Measurements from ENCODE around the gene BBS9. TPM values are rescaled to one million over a fixed set of nuclear protein-coding genes. Genes with fewer than 3 reads are reported as not detected.
"Not testable (repeated sequence)": the region's sequence is repeated elsewhere in the genome, so short reads cannot be mapped to it uniquely, and the experiment has no call there.

BBS9 gene
- total RNA-seq, 1 donor from 2014 or later = 33.0 TPM

DNA sequence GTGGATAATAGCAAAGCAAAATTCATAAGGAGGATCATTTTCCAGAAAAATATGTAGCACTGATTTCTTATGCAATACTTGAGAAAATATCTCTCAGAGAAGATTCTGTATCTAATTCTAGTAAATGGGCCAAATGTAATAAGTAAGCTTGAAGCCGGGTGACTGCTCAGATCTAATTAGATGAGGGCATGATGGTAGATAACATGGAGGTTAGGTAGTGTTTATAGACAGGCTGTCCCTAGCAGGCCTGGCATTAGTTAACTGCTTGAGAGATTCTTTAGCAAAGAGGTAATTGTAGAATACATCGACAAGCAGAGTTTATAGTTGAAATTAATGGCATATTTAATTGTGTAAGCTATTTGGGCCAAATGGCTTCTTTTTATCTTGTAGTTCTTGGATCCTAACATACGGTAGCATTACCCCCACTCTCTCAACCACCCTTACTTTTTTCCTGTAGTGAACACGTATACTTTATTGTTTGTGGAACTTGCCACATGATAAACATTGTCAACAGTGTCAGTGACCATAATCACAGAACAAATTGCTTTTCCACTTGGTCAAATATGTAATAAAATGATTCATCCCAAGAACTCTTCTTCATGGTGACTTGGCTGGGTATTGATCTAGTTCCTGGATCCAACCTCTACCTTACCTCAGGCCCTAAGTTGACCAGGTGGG lies 343.1 kb downstream of the BBS9 start:
- no peak overlapping the region for H3K27ac Mint-ChIP-seq (ENCODE audit: unreplicated experiment)
- H3K36me3 Mint-ChIP-seq (ENCODE audit: low read depth, unreplicated experiment) = no peaks in the 10 kb centered on the region
- no peak overlapping the region for H3K4me3 Mint-ChIP-seq (ENCODE audit: unreplicated experiment)
- TF ChIP-seq, protein P1, sequence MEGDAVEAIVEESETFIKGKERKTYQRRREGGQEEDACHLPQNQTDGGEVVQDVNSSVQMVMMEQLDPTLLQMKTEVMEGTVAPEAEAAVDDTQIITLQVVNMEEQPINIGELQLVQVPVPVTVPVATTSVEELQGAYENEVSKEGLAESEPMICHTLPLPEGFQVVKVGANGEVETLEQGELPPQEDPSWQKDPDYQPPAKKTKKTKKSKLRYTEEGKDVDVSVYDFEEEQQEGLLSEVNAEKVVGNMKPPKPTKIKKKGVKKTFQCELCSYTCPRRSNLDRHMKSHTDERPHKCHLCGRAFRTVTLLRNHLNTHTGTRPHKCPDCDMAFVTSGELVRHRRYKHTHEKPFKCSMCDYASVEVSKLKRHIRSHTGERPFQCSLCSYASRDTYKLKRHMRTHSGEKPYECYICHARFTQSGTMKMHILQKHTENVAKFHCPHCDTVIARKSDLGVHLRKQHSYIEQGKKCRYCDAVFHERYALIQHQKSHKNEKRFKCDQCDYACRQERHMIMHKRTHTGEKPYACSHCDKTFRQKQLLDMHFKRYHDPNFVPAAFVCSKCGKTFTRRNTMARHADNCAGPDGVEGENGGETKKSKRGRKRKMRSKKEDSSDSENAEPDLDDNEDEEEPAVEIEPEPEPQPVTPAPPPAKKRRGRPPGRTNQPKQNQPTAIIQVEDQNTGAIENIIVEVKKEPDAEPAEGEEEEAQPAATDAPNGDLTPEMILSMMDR (IDR thresholded peaks at IDR 0.05; ENCODE audit: unreplicated experiment) = no peak
- H3K9me3 Mint-ChIP-seq (ENCODE audit: unreplicated experiment) = no peaks in the 10 kb centered on the region
- H3K4me1 Mint-ChIP-seq (ENCODE audit: unreplicated experiment) = no peaks in the 10 kb centered on the region
- no peak for DNase-seq (ENCODE audit: low spot score)
- H3K27me3 Mint-ChIP-seq (ENCODE audit: unreplicated experiment) = no peaks in the 10 kb centered on the region

DNA sequence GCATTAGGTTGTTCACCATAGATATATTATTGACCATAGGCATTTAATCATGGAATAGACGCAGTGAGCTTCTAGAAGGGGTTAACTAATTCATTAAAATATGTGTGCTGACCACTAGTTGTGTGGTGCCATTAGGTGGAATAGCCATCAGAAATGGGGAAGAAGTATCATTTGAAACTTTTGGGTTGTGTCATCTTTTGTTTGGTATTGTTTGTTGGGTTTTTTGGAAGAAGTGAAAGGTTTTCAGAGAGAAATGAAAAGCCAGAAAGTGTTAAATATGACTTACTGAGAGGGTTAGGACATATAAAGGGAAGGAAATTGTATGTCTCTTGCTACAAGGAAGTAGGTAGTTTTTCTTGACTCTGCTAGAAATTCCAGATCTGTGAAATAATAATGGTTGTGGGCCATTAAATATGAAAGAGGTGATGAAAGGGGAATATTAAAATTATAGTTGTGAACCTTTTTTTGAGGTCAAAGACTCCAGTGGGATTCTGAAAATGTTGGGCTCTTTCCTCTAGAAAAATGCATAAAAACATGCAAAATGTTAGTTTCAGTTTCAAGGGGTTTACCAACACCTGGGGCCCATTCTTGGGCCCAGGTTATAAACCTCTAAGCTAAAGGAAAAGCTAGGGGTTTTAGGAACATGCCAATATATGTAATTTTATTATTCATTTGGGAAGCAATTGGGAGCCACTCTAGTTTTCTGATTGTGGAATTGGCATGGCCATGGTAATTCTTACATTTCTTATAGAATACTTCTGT lies 348.5 kb downstream of the BBS9 start:
- Mint-ChIP-seq H3K9me3 (ENCODE audit: unreplicated experiment) (no peaks in the 10 kb centered on the region), H3K27ac (ENCODE audit: unreplicated experiment) (no peak overlapping the region), H3K27me3 (ENCODE audit: unreplicated experiment) (no peaks in the 10 kb centered on the region), H3K4me3 (ENCODE audit: unreplicated experiment) (no peak overlapping the region), H3K4me1 (ENCODE audit: unreplicated experiment) (no peaks in the 10 kb centered on the region), H3K36me3 (ENCODE audit: low read depth, unreplicated experiment) (peaks cover 5% of the 10 kb centered on the region)
- DNase-seq (ENCODE audit: low spot score) = no peak
- TF ChIP-seq, protein P1 (IDR thresholded peaks at IDR 0.05; ENCODE audit: unreplicated experiment) = no peak

DNA sequence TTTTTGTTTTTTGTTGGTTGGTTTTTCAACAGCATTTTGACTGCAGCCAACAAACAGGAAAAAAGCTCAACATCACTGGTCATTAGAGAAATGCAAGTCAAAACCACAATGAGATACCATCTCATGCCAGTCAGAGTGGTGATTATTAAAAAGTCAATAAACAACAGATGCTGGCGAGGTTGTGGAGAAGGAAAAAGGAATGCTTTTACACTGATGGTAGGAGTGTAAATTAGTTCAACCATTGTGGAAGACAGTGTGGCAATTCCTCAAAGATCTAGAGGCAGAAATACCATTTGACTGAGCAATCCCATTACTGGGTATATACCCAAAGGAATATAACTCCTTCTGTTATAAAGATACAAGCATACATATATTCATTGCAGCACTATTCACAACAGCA lies 355.1 kb downstream of the BBS9 start:
- H3K9me3 Mint-ChIP-seq (ENCODE audit: unreplicated experiment); H3K27me3 Mint-ChIP-seq (ENCODE audit: unreplicated experiment); DNase-seq (ENCODE audit: low spot score); H3K4me3 Mint-ChIP-seq (ENCODE audit: unreplicated experiment); H3K4me1 Mint-ChIP-seq (ENCODE audit: unreplicated experiment); H3K27ac Mint-ChIP-seq (ENCODE audit: unreplicated experiment); H3K36me3 Mint-ChIP-seq (ENCODE audit: low read depth, unreplicated experiment): not testable (repeated sequence)

DNA sequence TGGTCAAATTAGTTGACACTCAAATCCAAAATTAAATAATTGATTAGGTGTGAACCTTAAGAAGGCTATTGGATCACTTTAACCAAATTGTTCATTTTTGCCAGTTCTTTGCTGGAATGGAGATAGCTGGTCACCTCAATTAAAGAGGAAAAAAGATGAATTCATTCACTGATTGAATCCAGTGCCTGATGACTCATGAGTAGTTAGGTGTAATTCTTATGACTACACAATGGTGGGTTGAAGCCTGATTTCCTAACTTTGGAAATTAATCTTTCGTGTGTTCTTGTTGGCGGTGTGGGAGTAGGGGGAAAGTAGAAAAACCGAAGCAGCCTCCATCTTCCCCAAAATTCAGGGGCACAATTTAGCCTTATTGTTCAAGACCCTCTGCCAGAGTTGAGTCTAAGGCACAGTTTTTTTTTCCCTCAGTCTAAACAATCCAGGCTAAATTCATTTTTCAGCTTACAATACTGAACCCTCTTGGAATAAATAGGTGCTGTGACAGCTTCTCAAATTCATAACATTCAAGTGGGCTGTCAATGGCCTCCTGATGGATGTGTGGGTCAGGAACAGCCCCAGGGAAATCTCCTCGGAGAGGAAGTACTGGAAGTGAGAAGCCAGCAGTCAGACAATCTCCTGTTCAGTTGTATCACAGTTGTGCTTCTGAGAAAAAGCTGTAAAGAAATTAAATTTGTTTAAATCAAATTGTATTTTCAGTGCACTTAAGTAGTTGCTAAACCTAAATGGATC lies 356.6 kb downstream of the BBS9 start:
- H3K27ac Mint-ChIP-seq (ENCODE audit: unreplicated experiment) = no peak overlapping the region
- DNase-seq (ENCODE audit: low spot score) = no peak
- peaks cover 1% of the 10 kb centered on the region for H3K27me3 Mint-ChIP-seq (ENCODE audit: unreplicated experiment)
- TF ChIP-seq, protein P1 (IDR thresholded peaks at IDR 0.05; ENCODE audit: unreplicated experiment) = no peak
- no peak overlapping the region for H3K4me3 Mint-ChIP-seq (ENCODE audit: unreplicated experiment)
- no peaks in the 10 kb centered on the region for H3K9me3 Mint-ChIP-seq (ENCODE audit: unreplicated experiment)
- peaks cover 4% of the 10 kb centered on the region for H3K4me1 Mint-ChIP-seq (ENCODE audit: unreplicated experiment)
- no peaks in the 10 kb centered on the region for H3K36me3 Mint-ChIP-seq (ENCODE audit: low read depth, unreplicated experiment)

DNA sequence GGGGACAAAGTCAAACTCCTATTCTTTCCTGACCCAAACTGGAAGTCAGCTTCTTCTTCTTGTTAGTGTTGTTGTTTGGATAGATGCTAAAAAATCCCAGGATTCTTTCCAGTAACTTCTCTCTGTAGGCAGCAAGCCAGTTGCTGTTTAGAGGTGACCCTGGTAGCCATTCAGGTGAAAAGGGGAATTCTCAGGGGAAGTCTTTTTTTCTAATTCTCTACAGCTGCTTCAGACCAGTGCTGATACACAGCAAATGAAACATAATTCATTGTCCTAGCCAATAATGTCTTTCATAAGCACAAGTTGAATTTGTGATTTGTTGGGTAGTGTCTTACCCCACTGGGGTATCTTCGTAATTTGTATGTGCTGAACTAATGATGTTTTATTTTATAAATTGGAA lies 357.3 kb downstream of the BBS9 start:
- Mint-ChIP-seq H3K27me3 (ENCODE audit: unreplicated experiment) (peaks cover 1% of the 10 kb centered on the region), H3K4me3 (ENCODE audit: unreplicated experiment) (no peak overlapping the region), H3K9me3 (ENCODE audit: unreplicated experiment) (no peaks in the 10 kb centered on the region), H3K36me3 (ENCODE audit: low read depth, unreplicated experiment) (no peaks in the 10 kb centered on the region), H3K4me1 (ENCODE audit: unreplicated experiment) (peaks cover 4% of the 10 kb centered on the region), H3K27ac (ENCODE audit: unreplicated experiment) (no peak overlapping the region)
- no peak for DNase-seq (ENCODE audit: low spot score)
- TF ChIP-seq, protein P1 (IDR thresholded peaks at IDR 0.05; ENCODE audit: unreplicated experiment) = no peak

Data from endothelial cell (in vitro differentiated cells).